DMS53 (cell line): ENCODE measurements around the gene PTPN14.
"Not testable (repeated sequence)": the region's sequence is repeated elsewhere in the genome, so short reads cannot be mapped to it uniquely, and the experiment has no call there.

ENCODE experiments used
- DNase-seq: peaks from one replicate; lab custom pipeline; 2025; lab: John Stamatoyannopoulos, UW

Gene PTPN14

DNA sequence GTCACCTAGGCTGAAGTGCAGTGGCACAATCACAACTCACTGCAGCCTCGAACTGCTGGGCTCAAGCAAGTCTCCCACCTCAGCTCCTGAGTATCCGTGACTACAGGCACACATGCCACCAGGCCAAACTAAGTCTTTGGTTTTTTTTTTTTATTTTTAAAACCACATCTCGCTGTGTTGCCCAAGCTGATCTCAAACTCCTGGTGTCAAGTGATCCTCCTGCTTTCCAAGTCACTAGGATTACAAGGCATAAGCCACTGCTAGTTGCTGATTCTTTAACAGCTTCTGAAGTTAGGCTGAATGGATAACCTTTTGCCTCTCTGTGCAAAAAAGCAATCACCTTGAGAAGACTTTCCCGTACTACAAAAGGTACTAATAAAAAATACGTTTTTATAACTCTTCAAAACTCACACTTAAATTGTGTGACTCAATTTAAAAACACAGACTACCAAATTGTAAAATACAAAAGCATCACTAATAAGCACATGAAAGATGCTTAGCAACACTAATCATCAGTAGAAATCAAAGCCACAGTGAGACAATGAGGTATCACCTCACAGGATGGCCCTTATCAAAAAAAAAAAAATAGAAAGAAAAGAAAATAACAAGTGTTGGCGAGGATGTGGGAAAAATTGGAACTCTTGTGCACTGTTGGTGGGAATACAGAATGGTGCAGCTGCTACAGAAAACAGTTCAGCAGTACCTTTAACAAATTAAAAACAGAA, 40.3 kb downstream of the PTPN14 start:
- DNase-seq, result no peak

DNA sequence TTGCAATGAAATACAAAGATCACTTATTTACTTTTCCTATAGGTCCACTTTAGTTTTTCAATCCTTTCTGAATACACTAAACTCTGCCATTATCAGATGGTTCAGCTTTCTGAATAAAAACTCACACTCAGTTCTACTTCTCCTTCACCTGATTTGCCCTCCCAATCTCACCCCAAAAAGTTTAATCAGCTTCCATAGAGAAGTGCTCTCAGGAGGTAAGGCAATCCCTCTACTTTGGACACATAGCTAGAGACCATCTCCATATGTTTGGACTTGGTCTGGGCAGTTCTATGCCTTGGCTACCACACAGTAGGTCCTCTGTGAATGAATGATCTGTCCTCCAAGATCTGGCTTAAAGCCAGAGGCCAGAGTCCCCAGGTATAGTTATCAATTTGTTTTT, 40.9 kb downstream of the PTPN14 start:
- no peak for DNase-seq

DNA sequence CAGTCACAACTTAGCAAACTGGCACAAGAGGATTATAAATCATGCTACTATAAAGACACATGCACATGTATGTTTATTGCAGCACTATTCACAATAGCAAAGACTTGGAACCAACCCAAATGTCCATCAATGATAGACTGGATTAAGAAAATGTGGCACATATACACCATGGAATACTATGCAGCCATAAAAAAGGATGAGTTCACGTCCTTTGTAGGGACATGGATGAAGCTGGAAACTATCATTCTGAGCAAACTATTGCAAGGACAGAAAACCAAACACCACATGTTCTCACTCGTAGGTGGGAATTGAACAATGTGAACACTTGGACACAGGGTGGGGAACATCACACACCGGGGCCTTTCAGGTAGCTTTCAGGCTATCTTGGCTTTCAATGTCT, 41.8 kb downstream of the PTPN14 start:
- not testable (repeated sequence) for DNase-seq

DNA sequence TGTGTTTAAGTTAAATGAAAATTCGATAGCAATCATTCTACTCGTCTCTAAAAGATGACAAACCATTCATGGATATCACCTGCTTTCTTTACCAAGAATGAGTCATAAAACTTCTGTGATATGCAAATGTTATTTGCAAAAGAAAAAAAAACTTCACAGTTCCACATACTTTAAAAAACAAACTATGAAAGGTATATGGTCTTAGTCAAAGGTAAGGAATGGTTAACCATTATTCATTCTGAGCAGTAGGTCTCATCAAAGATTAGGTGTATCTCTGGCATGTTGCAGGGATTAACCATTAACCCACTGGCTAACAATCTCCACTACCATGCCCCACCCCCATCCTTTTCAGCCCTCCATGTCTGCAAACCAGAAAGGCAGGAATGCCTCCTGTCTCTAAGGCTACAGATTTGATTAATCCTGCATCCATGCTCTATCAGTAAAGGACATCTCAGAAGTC, 44.4 kb downstream of the PTPN14 start:
- DNase-seq, result peak; percentile 97

DNA sequence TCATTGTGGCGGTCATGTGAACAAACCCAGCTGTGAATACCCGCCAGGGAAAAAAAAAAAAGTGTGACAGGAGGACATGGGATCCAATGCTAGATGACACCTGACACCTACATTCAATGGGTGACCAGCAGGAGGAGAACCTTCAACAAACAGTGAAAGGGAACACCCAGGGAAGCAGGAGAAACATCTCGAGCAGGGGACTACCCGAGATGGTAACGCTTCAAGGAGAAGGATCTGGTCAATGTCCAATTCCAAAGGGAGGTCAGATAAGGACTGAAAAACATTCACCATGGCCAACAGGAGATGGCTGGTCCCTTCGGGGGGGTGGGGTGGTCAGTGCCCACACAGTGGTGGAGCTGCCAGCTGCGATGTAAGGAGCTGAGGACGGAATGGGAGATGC, 46.3 kb downstream of the PTPN14 start:
- peak; percentile 97 for DNase-seq

DNA sequence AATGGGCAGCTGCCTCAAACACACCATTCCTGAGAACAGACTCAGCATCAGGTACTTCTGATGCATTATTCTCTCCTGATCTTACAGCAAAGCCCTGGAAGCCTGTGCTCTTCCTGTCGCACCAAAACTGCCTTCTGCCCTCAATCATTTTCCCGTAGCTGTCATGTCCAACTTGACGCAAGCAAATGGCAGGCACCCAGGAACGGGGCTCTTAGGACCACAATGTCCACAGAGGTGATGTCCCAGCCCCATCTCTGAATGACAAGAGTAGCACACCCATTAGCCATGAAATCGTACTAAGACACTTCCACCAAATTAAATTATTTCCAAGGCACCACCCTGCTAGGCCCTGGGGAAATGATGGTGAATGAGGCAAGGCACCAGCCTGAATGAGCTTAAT, 47.1 kb downstream of the PTPN14 start:
- peak; percentile 72 for DNase-seq

DNA sequence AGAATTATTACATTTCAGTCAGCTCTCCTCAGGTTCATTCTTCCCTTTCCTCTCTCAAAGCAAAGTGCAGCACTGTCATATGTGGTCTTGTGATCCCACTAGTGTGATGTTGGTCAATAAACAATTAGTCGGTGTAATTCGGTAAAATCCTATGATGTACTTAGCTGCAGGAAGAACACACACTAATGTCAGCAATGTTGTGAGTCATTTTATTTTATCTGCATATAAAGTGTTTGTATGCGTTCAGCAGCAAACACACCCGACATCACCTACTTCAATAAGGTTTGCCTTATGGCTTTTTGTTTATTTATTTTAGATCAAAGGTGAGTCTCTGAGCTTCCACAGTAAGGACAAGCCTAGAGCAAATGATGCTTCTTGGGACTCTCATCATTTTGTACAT, 47.8 kb downstream of the PTPN14 start:
- DNase-seq, result peak; percentile 94

DNA sequence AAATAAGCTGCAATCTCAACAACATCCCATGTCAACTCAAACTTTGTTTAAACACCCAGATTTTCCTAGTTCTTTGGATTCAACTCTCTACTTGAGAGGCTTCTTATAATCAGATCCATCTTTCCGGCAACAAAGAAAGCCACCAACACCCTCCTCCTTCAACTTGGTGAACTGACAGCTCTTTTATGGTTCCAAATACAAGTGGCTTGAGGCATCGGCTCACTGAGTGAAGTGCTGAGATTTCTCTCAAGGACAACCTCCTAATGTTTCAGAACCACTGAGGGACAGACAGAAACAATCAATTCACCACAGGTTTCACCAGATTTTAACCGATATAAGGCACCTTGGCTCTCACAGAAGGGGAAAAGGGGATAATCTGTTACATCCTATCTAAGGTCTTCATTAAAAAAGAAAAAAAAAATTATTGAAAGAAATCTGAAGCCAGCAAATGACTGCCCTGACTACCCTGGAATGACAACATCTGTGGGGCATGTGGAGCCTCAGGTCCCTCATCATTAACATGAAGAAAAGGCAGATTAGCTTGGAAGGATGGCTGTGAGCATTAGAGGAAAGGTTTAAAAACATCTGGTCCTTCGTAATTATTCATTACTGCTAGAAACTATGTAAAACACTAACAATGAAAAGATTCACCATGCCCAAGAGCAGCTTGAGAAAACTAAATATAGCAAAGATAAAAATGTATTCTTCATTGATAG, 50.9 kb downstream of the PTPN14 start:
- DNase-seq, result no peak

DNA sequence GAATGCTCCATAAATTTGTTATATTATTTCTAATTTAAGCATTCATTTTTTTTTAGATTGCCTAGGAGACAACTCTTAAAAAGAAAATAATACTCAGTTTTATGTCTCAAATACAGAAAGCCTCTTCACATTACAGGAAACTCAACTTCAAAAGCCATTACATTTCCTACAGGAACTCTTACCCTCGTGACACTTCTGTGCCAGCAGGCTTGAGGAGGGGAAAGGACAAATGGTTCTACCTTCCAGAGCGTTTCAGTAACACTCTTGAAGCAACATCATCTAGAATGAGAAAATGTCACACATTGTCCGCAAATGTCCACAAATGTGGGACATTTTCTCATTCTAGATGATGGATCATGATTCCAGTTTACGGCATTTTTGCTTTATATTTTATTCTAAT, 51.7 kb downstream of the PTPN14 start:
- no peak for DNase-seq

DNA sequence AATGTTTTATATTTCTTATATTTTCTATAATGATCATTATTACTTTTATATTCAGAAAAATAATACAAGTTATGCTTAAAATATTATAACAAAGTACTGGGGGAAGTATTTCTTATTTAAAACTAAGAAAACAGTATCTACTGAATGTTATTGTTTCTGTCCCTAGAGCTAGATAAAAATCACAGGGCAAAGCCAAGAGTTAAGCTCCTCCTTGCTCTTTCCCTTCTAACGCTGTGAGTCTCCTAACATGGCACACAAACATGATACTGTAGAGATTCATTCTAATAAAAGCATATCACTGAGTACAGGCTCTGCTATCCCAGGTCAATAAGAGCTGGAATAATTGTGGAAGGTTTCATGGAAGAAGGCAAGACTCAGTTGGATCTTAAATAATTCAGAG, 53.4 kb downstream of the PTPN14 start:
- no peak for DNase-seq

DNA sequence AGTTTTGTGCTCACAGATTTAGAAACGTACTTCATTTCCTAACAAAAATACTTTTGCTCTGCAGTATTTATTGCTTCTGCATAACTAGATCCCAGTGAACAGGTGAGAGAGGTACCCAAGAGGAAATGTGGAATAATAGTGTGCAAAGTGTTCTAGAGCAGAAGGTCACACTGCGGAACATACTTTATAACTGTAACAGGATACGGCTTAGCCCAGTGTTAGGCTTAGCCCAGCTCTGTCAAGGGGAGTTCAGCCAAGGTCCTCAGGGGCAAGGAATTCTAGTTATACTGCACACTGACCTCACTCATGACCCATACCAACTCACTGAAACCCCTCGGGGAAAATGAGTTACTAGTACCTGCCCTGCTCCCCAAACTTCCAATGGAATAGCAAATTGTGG, 55.3 kb downstream of the PTPN14 start:
- no peak for DNase-seq

DNA sequence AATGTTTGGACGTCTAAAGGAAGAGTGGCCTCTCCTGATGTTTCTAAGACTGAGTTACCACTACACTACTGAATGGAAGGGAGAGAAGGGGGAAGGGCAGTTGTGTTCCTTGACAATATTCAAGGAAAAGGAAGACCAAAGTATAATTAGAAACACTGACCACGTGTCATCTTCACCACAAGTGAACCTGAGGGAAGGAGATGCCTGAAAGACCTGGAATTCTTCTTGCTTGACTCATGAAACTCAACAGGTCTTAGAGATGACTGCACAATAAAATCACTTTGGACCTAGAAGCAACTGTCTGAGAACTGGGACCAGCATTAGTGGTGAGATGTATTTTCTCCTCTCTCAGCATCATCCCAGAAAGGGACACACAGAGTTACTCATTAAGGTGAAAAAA, 56.7 kb downstream of the PTPN14 start:
- DNase-seq, result peak; percentile 27

DNA sequence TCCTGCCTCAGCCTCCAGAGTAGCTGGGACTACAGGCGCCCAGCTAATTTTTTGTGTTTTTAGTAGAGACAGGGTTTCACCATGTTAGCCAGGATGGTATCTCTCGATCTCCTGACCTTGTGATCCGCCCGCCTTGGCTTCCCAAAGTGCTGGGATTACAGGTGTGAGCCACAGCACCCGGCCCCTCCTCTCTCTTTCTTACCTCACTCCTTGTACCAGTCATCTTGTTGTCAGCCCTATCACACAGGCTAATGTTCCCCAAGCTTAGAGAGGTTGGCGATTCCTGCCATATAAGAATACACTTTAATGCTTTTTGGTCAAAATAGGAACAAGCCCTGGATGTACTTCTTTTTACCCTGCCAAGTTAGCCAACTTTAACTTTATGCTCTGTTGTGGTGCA, 57.2 kb downstream of the PTPN14 start:
- not testable (repeated sequence) for DNase-seq

DNA sequence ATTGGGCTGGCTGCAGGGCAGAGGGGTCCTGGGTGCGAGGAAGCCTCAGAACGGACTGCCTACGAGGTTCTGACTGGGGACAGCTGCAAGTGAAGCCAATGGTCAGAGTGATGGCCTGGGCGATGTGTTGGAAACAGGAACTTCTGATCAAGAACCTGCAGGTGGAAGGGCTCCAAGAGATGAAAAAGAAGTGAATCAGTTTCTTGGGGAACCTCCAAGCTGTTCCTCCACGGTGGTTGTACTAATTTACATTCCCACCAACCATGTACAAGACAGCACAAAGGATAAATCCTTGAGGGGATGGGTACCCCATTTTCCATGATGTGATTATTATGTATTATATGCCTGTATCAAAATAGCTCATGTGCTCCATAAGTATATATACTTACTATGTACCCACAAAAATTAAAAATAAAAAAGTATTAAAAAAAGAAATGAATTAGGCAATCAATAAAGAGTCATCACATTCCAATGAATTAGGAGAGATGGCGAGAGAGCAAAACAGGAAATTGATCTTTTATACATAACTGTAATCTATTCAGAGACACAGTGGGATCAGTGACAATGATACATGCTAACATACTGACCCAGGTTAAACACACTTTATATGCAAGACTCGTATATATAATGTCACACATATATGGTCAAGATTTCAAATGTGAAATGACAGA, 58.1 kb downstream of the PTPN14 start:
- no peak for DNase-seq

DNA sequence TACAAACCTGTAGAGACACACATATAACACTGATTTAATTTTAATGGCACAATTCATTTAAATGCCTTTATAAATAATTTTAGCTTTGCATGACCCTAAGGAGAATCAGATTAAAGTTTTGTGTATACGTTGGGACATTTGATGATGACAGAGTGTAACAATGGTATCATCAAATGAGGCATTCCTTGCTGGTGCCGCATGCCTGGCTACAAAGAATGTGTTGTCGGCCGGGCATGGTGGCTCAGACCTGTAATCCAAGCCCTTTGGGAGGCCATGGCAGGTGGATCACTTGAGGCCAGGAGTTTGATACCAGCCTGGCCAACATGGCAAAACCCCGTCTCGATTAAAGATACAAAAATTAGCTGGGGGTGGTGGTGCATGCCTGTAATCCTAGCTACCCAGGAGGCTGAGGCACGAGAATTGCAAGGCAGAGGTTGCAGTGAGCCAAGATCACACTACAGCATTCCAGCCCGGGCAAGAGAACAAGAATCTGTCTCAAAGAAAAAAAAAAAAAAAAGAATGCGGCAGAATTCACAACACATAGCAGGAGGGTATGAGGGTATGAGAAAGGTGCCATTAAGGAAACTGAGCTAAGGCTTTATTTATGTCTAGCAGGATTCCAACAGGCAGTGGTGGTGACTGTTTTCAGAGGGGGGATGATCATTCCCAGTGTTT, 58.9 kb downstream of the PTPN14 start:
- no peak for DNase-seq

DNA sequence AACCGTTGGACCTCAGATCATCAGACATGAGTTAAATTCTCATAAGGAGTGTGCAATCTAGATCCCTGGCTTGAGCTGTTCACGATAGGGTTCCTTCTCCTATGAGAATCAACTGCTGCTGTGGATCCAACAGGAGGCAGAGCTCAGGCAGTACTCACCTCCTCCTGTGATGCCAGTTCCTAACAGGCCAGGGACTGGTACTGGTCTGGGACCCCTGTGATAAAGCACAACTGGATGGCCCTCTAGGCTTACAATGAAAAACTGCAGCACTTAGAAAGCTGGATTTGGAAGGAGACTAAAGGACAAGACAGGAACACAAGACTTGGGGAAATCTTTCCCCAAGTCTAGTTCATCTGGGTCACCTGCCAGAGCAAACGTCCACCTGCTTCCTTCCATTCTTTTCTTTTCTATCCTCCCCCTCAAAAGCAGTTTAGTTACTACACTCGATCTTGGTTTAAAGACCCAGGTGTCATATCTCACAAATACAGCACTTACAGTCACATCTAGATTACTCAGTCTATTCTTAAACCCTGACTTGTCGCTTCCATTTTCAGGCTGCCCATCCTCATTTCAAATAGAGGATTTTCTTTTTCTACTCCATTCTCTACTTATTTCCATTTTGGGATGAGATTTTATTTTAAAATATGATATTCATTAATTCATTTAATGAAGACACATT, 59.8 kb downstream of the PTPN14 start:
- DNase-seq, result no peak

DNA sequence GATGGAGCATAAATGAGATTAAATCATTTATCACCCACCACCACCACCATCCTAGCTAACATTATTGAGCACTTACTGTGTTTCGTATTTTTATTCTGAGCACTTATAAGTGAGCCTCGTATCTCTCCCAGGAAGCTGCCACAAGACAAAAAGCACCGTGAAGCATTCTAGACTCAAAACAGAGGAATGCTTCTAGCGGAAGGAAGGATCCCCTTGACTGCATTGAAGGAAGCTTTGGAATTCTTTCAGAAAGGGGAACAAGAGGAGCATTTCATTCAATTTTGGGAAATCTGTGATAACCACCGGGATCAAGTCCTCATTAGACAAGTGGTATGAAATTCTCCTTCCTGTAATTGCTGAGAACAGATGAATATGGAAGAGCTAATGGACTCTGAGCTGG, 66.3 kb downstream of the PTPN14 start:
- no peak for DNase-seq

DNA sequence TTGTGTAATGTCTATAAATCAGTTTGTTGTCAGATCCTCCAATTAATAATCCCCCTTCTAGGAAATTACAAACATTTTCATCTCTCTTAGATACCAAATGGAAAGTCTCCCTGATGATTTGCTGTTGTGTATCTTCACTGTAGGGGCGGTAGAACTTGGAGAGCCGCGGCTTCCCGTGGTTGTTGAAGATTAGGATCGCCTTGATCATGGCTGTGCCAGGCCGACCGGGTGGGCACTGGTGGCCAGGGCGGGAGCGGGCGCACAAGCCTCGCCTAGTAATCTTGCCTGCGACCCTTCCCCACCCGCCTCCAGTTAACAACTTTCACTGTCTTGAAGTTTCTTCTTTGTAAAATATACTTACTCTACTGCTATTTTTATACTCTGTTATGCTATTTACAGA, 68.2 kb downstream of the PTPN14 start:
- DNase-seq, result not testable (repeated sequence)

DNA sequence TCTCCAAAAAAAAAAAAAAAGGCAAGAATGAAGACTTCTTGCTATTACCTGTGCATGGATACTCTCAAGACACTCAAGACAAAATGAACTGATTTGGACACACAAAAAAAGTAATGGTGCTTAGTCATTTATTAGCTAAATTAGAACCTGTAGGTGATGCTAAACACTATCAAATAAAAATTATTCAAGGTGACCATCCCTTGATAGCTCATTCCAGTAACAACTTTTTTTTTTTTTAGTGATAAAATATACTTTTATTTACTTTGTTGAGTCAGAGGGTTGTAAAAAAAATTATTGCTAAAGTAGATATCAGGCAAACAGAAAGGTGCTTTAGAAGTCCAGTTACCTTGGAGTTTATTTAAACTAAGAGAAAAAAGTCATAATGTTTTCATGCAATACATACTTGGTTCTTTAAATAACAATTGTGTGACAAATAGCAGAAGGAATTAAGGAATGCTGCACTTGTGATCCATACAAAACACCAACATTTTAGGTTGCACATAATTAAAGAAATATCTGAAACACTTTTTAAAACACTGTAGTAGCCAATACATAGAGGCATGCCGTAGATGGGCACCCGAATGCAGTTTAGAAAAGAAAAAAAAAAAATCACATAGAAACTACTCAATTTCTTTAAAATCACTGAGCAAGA, 69.3 kb downstream of the PTPN14 start:
- DNase-seq, result peak; percentile 13

DNA sequence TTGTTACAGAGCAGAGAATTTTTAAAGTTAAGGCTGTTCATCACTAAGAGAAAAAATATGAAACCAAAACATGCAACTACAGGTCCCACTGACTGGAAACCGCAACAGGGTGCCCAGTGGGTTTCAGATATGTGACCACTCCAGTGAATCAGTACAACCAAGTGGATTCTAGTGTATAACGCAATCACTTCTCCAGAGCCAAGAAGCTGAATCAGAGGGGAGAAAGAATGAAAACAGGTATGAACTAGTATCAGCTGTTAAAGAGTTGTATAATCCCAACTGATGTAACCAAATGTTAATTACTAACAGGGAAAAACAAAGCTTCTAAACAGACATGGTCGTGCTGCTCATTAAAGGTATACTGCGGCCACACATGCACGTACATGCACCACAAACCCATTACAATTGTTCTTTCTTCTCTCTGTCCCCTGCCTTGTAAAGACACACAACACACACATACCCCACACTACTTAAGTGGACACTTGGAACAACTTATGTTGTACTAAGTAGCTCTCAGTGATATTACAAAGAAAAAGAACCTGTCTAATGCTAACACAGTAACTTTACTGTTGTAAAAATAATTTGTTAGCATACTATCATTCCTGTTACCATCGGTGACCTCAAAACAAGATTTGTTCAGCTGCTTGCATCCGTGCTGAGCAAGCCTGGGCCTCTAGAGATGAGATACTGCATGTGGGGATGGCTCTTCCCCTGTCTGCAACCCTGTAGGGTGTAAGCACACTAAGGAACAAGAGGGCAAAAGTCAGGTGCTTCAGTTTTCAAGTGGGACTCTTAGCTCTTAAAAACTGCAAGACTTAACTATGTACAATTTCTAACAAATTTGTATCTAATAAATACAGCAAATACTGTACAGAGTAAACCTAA, 74.2 kb downstream of the PTPN14 start:
- peak; percentile 73 for DNase-seq
